Neural cell (in vitro differentiated cells): ENCODE results near the gene PACSIN2. TPM values are rescaled to one million over a fixed set of nuclear protein-coding genes. Genes with fewer than 3 reads are reported as not detected.

Experiments used
- H2AFZ ChIP-seq: fragments of 200-600, 300-800 bp; sonication (generic), shearing (Covaris generic); 2 replicates; pipeline ENCODE4 v1.6.0; 2014; ENCODE audit warnings: low read depth, mild to moderate bottlenecking, antibody characterized with exemption, low read length, moderate library complexity
- H3F3A ChIP-seq: fragments of 200-600 bp; shearing (Covaris generic); 2 replicates; pipeline ENCODE4 v1.6.1; 2016; ENCODE audit warnings: mild to moderate bottlenecking, moderate library complexity, mixed read lengths, antibody characterized with exemption, low read length; ENCODE audit not compliant: insufficient read depth, poor library complexity, severe bottlenecking
- H3K27ac ChIP-seq: fragments of 200-600, 300-800 bp; sonication (generic), shearing (Covaris generic); 2 replicates; pipeline ENCODE4 v1.5.1; 2014; ENCODE audit warnings: mild to moderate bottlenecking, low read length, moderate library complexity
- H3K27me3 ChIP-seq: fragments of 300-800, 200-600 bp; sonication (generic), shearing (Covaris generic); 2 replicates; pipeline ENCODE4 v1.6.0; 2014; ENCODE audit warnings: mild to moderate bottlenecking, low read depth, low read length, moderate library complexity; ENCODE audit not compliant: insufficient read depth
- H3K36me3 ChIP-seq: fragments of 300-800, 200-600 bp; sonication (generic), shearing (Covaris generic); 2 replicates; pipeline ENCODE4 v1.5.1; 2014; ENCODE audit warnings: mild to moderate bottlenecking, antibody characterized with exemption, low read length, moderate library complexity; ENCODE audit not compliant: insufficient read depth
- H3K4me2 ChIP-seq: fragments of 300-800, 200-600 bp; sonication (generic), shearing (Covaris generic); 2 replicates; pipeline ENCODE4 v1.6.0; 2014; ENCODE audit warnings: mild to moderate bottlenecking, low read length
- H3K4me3 ChIP-seq: fragments of 300-800, 200-600 bp; sonication (generic), shearing (Covaris generic); 2 replicates; pipeline ENCODE4 v1.5.1; 2014; ENCODE audit warnings: mild to moderate bottlenecking, low read length, moderate library complexity
- H3K79me2 ChIP-seq: fragments of 200-600 bp; shearing (Covaris generic); replicated peaks from 2 replicates; pipeline ENCODE4 v1.6.0; 2014; ENCODE audit warnings: mild to moderate bottlenecking, low read length, moderate library complexity; ENCODE audit not compliant: insufficient read depth
- H3K9ac ChIP-seq: fragments of 300-800, 200-600 bp; sonication (generic), shearing (Covaris generic); 2 replicates; pipeline ENCODE4 v1.6.1; 2016; ENCODE audit warnings: mild to moderate bottlenecking, low read length, mixed read lengths
- H3K9me2 ChIP-seq: fragments of 200-600 bp; shearing (Covaris generic); 2 replicates; pipeline ENCODE4 v1.6.1; 2016; ENCODE audit warnings: mild to moderate bottlenecking, low read length, mixed read lengths; ENCODE audit not compliant: insufficient read depth
- H3K9me3 ChIP-seq: fragments of 200-600, 300-800 bp; sonication (generic), shearing (Covaris generic); 2 replicates; pipeline ENCODE4 v1.6.1; 2016; ENCODE audit warnings: mild to moderate bottlenecking, mixed run types, low read length, moderate library complexity, mixed read lengths
- H4K20me1 ChIP-seq: fragments of 200-600 bp; shearing (Covaris generic); 2 replicates; pipeline ENCODE4 v1.6.1; 2016; ENCODE audit warnings: mild to moderate bottlenecking, mixed run types; ENCODE audit not compliant: insufficient read depth
- EP300 ChIP-seq: fragments of 450-650 bp; conservative IDR thresholded peaks from 2 replicates; pipeline ENCODE4 v1.6.1; 2014; ENCODE audit warnings: antibody characterized with exemption, mild to moderate bottlenecking, moderate library complexity; ENCODE audit not compliant: poor library complexity, severe bottlenecking
- EZH2 ChIP-seq: fragments of 200-600, 300-800 bp; shearing (Covaris generic), sonication (generic); IDR thresholded peaks from 2 replicates; pipeline ENCODE4 v1.6.1; 2014; ENCODE audit warnings: antibody characterized with exemption, low read length, borderline replicate concordance, mild to moderate bottlenecking; ENCODE audit not compliant: insufficient read depth, poor library complexity, severe bottlenecking
- MXI1 ChIP-seq: fragments of 450-650 bp; conservative IDR thresholded peaks from 2 replicates; pipeline ENCODE4 v1.6.1; 2014; ENCODE audit warnings: antibody characterized with exemption, mild to moderate bottlenecking; ENCODE audit not compliant: poor library complexity, severe bottlenecking
- POLR2AphosphoS5 ChIP-seq: IDR thresholded peaks from 2 replicates; pipeline ENCODE4 v1.6.1; 2012
- RAD21 ChIP-seq: fragments of 450-650 bp; conservative IDR thresholded peaks from 2 replicates; pipeline ENCODE4 v1.6.1; 2014; ENCODE audit warnings: antibody characterized with exemption, mild to moderate bottlenecking, moderate library complexity
- SMC3 ChIP-seq: fragments of 450-650 bp; conservative IDR thresholded peaks from 2 replicates; pipeline ENCODE4 v1.6.1; 2014; ENCODE audit warnings: antibody characterized with exemption, mild to moderate bottlenecking, moderate library complexity; ENCODE audit not compliant: poor library complexity
- TAF1 ChIP-seq: IDR thresholded peaks from 2 replicates; pipeline ENCODE4 v1.6.1; 2012; ENCODE audit warnings: low read depth
- polyA plus RNA-seq: library from polyadenylated mRNA; depleted of rRNA; stranded (reverse); fragments of >200 nt; gene quantifications from 2 replicates; pipeline ENCODE4 v1.2.3, GENCODE V29; 2014
- TF ChIP-seq, protein P1 (sequence below): IDR thresholded peaks from 2 replicates; pipeline ENCODE4 v1.6.1; 2012; ENCODE audit warnings: borderline replicate concordance
- TF ChIP-seq, protein P2 (sequence below): fragments of 450-650 bp; IDR thresholded peaks from 2 replicates; pipeline ENCODE4 v1.5.1; 2014; ENCODE audit warnings: antibody characterized with exemption, mild to moderate bottlenecking, moderate library complexity; ENCODE audit not compliant: poor library complexity, severe bottlenecking

The PACSIN2 gene
- polyA plus RNA-seq, 1 donor from 2014 or later: 47.2 TPM

DNA sequence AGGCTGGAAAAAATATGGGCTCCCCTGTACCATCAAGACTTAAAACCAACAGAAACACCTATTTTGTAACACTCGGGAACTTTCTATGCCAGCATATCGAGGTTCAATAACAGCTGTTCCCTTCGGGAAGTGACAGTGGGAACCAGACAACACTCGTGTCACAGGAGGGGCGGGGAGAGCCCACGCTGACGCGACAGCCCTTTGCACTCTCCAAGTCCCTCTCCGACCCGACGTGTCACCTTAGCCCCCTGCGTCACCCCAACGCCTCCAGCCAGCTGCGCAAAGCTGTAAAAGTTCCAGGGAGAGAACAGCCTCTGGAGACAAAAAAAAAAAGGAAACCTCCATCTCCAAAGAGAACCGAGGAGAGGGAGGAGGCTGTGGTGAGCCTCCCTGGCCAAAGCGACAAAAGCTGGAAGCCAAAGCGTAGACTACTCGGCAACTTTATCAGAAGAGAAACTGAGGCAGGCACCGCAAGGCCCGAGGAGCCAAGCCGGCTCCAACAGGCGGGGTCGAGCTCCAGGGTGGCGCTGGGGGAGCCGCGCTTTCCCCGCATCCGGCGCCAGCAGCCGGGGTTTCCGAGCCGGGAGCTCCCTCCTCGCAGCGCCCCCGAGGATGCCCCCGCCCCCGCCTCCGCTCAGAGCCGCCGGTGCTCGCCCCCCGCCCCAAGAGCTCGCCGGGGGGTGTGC, 158.6 kb downstream of the PACSIN2 start:
- TF ChIP-seq, protein P1, sequence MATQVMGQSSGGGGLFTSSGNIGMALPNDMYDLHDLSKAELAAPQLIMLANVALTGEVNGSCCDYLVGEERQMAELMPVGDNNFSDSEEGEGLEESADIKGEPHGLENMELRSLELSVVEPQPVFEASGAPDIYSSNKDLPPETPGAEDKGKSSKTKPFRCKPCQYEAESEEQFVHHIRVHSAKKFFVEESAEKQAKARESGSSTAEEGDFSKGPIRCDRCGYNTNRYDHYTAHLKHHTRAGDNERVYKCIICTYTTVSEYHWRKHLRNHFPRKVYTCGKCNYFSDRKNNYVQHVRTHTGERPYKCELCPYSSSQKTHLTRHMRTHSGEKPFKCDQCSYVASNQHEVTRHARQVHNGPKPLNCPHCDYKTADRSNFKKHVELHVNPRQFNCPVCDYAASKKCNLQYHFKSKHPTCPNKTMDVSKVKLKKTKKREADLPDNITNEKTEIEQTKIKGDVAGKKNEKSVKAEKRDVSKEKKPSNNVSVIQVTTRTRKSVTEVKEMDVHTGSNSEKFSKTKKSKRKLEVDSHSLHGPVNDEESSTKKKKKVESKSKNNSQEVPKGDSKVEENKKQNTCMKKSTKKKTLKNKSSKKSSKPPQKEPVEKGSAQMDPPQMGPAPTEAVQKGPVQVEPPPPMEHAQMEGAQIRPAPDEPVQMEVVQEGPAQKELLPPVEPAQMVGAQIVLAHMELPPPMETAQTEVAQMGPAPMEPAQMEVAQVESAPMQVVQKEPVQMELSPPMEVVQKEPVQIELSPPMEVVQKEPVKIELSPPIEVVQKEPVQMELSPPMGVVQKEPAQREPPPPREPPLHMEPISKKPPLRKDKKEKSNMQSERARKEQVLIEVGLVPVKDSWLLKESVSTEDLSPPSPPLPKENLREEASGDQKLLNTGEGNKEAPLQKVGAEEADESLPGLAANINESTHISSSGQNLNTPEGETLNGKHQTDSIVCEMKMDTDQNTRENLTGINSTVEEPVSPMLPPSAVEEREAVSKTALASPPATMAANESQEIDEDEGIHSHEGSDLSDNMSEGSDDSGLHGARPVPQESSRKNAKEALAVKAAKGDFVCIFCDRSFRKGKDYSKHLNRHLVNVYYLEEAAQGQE: peak; percentile 6
- TF ChIP-seq EZH2 (no peak), SMC3 (peak; percentile 35)
- Histone ChIP-seq H3K9me2 (no peaks in the 10 kb centered on the region), H3F3A (no peaks in the 10 kb centered on the region), H3K9me3 (no peaks in the 10 kb centered on the region), H3K9ac (peak overlapping the region; percentile 84), H3K4me2 (peak overlapping the region; percentile 98), H2AFZ (peak overlapping the region; percentile 40), H3K4me3 (peak overlapping the region; percentile 92), H3K27me3 (no peaks in the 10 kb centered on the region), H4K20me1 (no peaks in the 10 kb centered on the region), H3K79me2 (peaks cover 34% of the 10 kb centered on the region), H3K27ac (peak overlapping the region; percentile 77), H3K36me3 (peaks cover 3% of the 10 kb centered on the region)

DNA sequence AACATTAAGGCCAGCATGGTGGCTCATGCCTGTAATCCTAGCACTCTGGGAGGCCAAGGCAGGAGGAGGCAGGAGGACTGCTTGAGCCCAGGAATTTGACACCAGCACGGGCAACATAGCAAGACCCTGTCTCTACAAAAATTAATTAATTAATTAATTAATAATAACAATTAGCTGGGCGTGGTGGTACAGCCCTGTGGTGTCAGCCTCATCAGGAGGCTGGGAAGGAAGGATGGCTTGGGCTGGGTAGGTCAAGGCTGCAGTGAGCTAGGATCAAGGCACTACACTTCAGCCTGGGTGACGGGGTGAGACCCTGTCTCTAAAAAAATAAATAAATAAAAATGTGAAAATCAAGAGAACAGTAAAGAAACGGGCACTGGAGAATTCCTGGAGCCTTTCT, 159.2 kb downstream of the PACSIN2 start:
- Histone ChIP-seq H3K79me2 (peaks cover 34% of the 10 kb centered on the region), H3K36me3 (peaks cover 3% of the 10 kb centered on the region), H3K4me2 (peak overlapping the region; percentile 98), H3K9me3 (no peaks in the 10 kb centered on the region), H3K27me3 (no peaks in the 10 kb centered on the region), H3F3A (no peaks in the 10 kb centered on the region), H4K20me1 (no peaks in the 10 kb centered on the region), H3K27ac (peak overlapping the region; percentile 77), H3K9ac (peak overlapping the region; percentile 84), H2AFZ (no peak overlapping the region), H3K4me3 (peak overlapping the region; percentile 92), H3K9me2 (no peaks in the 10 kb centered on the region)
- TF ChIP-seq POLR2AphosphoS5: no peak
- TF ChIP-seq, protein P2, sequence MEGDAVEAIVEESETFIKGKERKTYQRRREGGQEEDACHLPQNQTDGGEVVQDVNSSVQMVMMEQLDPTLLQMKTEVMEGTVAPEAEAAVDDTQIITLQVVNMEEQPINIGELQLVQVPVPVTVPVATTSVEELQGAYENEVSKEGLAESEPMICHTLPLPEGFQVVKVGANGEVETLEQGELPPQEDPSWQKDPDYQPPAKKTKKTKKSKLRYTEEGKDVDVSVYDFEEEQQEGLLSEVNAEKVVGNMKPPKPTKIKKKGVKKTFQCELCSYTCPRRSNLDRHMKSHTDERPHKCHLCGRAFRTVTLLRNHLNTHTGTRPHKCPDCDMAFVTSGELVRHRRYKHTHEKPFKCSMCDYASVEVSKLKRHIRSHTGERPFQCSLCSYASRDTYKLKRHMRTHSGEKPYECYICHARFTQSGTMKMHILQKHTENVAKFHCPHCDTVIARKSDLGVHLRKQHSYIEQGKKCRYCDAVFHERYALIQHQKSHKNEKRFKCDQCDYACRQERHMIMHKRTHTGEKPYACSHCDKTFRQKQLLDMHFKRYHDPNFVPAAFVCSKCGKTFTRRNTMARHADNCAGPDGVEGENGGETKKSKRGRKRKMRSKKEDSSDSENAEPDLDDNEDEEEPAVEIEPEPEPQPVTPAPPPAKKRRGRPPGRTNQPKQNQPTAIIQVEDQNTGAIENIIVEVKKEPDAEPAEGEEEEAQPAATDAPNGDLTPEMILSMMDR: no peak
- TF ChIP-seq SMC3: no peak
- no peak for TF ChIP-seq EZH2
- TF ChIP-seq EP300: no peak
- TF ChIP-seq RAD21: no peak
- no peak for TF ChIP-seq MXI1
- TF ChIP-seq, protein P1: no peak
- no peak for TF ChIP-seq TAF1
